Measurements from ENCODE around the gene LAMB2.

The LAMB2 gene

GRCh38 chr3:49131576-49131975 lies 1.3 kb downstream of the LAMB2 start:
- WGBS, 2 donors (ENCODE audit: extremely low coverage in 2 of 2, insufficient read length in 2 of 2, insufficient replicate concordance in 1 of 2) = no CpG with 5 or more reads among the region's 6 CpGs
- H4K8ac ChIP-seq (ENCODE audit: low read depth, low read length) = no peak overlapping the region
- H3K27me3 ChIP-seq (ENCODE audit: control insufficient read depth in 3 of 3, insufficient read depth in 3 of 3, low read depth in 1 of 3, low read length in 3 of 3) = no peaks in the 10 kb centered on the region
- DNase-seq (ENCODE audit: low spot score) = no peak
- H2BK5ac ChIP-seq (ENCODE audit: low read length) = peak overlapping the region; percentile 21
- no peak overlapping the region for H2BK12ac ChIP-seq (ENCODE audit: low read length)
- H3K4me1 ChIP-seq (ENCODE audit: control insufficient read depth in 2 of 2, insufficient read depth in 1 of 2, low read depth in 1 of 2, low read length in 2 of 2) = peaks cover 4 to 7% of the 10 kb centered on the region in 2 donors
- no peak overlapping the region for H2AFZ ChIP-seq (ENCODE audit: low read length)
- H3K9ac ChIP-seq (ENCODE audit: low read depth, low read length, poor library complexity) = peak overlapping the region; percentile 95
- H4K91ac ChIP-seq (ENCODE audit: low read depth, low read length, poor library complexity) = no peak overlapping the region
- H3K27ac ChIP-seq (replicated peaks; ENCODE audit: low read length) = no peak overlapping the region
- H2BK120ac ChIP-seq (ENCODE audit: low read depth, low read length) = no peak overlapping the region
- H2BK15ac ChIP-seq (ENCODE audit: low read length) = no peak overlapping the region
- no peak overlapping the region for H3K23ac ChIP-seq (ENCODE audit: low read depth, low read length, poor library complexity)
- H3K9me3 ChIP-seq (replicated peaks in 1 of 2; ENCODE audit: control insufficient read depth in 2 of 2, insufficient read depth in 1 of 2, low read depth in 1 of 2, low read length in 2 of 2) = no peaks in the 10 kb centered on the region
- no peak overlapping the region for H3K18ac ChIP-seq (ENCODE audit: low read length)
- peak overlapping the region; percentile 82 for H2AK5ac ChIP-seq (ENCODE audit: low read depth, low read length)
- H3K4me2 ChIP-seq (ENCODE audit: insufficient read depth, low read length, poor library complexity, severe bottlenecking) = peak overlapping the region; percentile 27
- peak overlapping the region; percentile 40 to 79 for H3K4me3 ChIP-seq (ENCODE audit: low read length in 2 of 2)
- H3K79me1 ChIP-seq (ENCODE audit: low read depth, low read length) = peaks cover 3% of the 10 kb centered on the region
- peaks cover 14 to 17% of the 10 kb centered on the region in 2 donors for H3K36me3 ChIP-seq (replicated peaks in 1 of 2; ENCODE audit: control insufficient read depth in 2 of 2, insufficient read depth in 2 of 2, low read length in 2 of 2)
- no peak overlapping the region for H3K14ac ChIP-seq (ENCODE audit: low read length)
- no peak overlapping the region for H3K4ac ChIP-seq (ENCODE audit: low read length)

- Histone ChIP-seq H2BK120ac (ENCODE audit: low read depth, low read length) (no peak overlapping the region), H2AK5ac (ENCODE audit: low read depth, low read length) (peak overlapping the region; percentile 82), H3K9me3 (replicated peaks in 1 of 2; ENCODE audit: control insufficient read depth in 2 of 2, insufficient read depth in 1 of 2, low read depth in 1 of 2, low read length in 2 of 2) (no peaks in the 10 kb centered on the region), H3K27ac (replicated peaks; ENCODE audit: low read length) (no peak overlapping the region), H2BK5ac (ENCODE audit: low read length) (peak overlapping the region; percentile 21), H3K36me3 (replicated peaks in 1 of 2; ENCODE audit: control insufficient read depth in 2 of 2, insufficient read depth in 2 of 2, low read length in 2 of 2) (peaks cover 16 to 17% of the 10 kb centered on the region in 2 donors), H2BK15ac (ENCODE audit: low read length) (peak overlapping the region; percentile 3), H4K91ac (ENCODE audit: low read depth, low read length, poor library complexity) (no peak overlapping the region), H3K4me1 (ENCODE audit: control insufficient read depth in 2 of 2, insufficient read depth in 1 of 2, low read depth in 1 of 2, low read length in 2 of 2) (peaks cover 4 to 7% of the 10 kb centered on the region in 2 donors), H3K27me3 (ENCODE audit: control insufficient read depth in 3 of 3, insufficient read depth in 3 of 3, low read depth in 1 of 3, low read length in 3 of 3) (no peaks in the 10 kb centered on the region), H3K14ac (ENCODE audit: low read length) (no peak overlapping the region), H2BK12ac (ENCODE audit: low read length) (no peak overlapping the region), H2AFZ (ENCODE audit: low read length) (no peak overlapping the region), H3K79me1 (ENCODE audit: low read depth, low read length) (peaks cover 3% of the 10 kb centered on the region), H3K18ac (ENCODE audit: low read length) (no peak overlapping the region), H3K4me2 (ENCODE audit: insufficient read depth, low read length, poor library complexity, severe bottlenecking) (no peak overlapping the region), H3K4ac (ENCODE audit: low read length) (no peak overlapping the region), H4K8ac (ENCODE audit: low read depth, low read length) (no peak overlapping the region), H3K9ac (ENCODE audit: low read depth, low read length, poor library complexity) (peak overlapping the region; percentile 45), H3K4me3 (ENCODE audit: low read length in 2 of 2) (no peak overlapping the region), H3K23ac (ENCODE audit: low read depth, low read length, poor library complexity) (no peak overlapping the region)
- DNase-seq (ENCODE audit: low spot score) = no peak
- no CpG with 5 or more reads among the region's 12 CpGs for WGBS, 2 donors (ENCODE audit: extremely low coverage in 2 of 2, insufficient read length in 2 of 2, insufficient replicate concordance in 1 of 2)
Observed at GRCh38 chr3:49131040-49131439, 1.8 kb downstream of the LAMB2 start.

- H3K14ac ChIP-seq (ENCODE audit: low read length) = no peak overlapping the region
- no peak overlapping the region for H2AK5ac ChIP-seq (ENCODE audit: low read depth, low read length)
- H3K4me3 ChIP-seq (ENCODE audit: low read length in 2 of 2) = no peak overlapping the region
- no peak overlapping the region for H4K8ac ChIP-seq (ENCODE audit: low read depth, low read length)
- H4K91ac ChIP-seq (ENCODE audit: low read depth, low read length, poor library complexity) = no peak overlapping the region
- peaks cover 2% of the 10 kb centered on the region in 2 donors for H3K4me1 ChIP-seq (ENCODE audit: control insufficient read depth in 2 of 2, insufficient read depth in 1 of 2, low read depth in 1 of 2, low read length in 2 of 2)
- H2BK15ac ChIP-seq (ENCODE audit: low read length) = no peak overlapping the region
- H2BK12ac ChIP-seq (ENCODE audit: low read length) = no peak overlapping the region
- H2BK120ac ChIP-seq (ENCODE audit: low read depth, low read length) = no peak overlapping the region
- no peak overlapping the region for H3K4me2 ChIP-seq (ENCODE audit: insufficient read depth, low read length, poor library complexity, severe bottlenecking)
- peaks cover 4% of the 10 kb centered on the region for H3K79me1 ChIP-seq (ENCODE audit: low read depth, low read length)
- WGBS, 2 donors (ENCODE audit: extremely low coverage in 2 of 2, insufficient read length in 2 of 2, insufficient replicate concordance in 1 of 2) = no CpG with 5 or more reads among the region's 14 CpGs
- H2BK5ac ChIP-seq (ENCODE audit: low read length) = no peak overlapping the region
- H3K36me3 ChIP-seq (replicated peaks in 1 of 2; ENCODE audit: control insufficient read depth in 2 of 2, insufficient read depth in 2 of 2, low read length in 2 of 2) = peaks cover 41 to 46% of the 10 kb centered on the region in 2 donors
- H3K4ac ChIP-seq (ENCODE audit: low read length) = no peak overlapping the region
- peaks cover 0 to 1% of the 10 kb centered on the region in 2 donors for H3K9me3 ChIP-seq (replicated peaks in 1 of 2; ENCODE audit: control insufficient read depth in 2 of 2, insufficient read depth in 1 of 2, low read depth in 1 of 2, low read length in 2 of 2)
- H2AFZ ChIP-seq (ENCODE audit: low read length) = no peak overlapping the region
- H3K18ac ChIP-seq (ENCODE audit: low read length) = no peak overlapping the region
- H3K9ac ChIP-seq (ENCODE audit: low read depth, low read length, poor library complexity) = peak overlapping the region; percentile 3
- no peaks in the 10 kb centered on the region for H3K27me3 ChIP-seq (ENCODE audit: control insufficient read depth in 3 of 3, insufficient read depth in 3 of 3, low read depth in 1 of 3, low read length in 3 of 3)
- H3K27ac ChIP-seq (replicated peaks; ENCODE audit: low read length) = no peak overlapping the region
- H3K23ac ChIP-seq (ENCODE audit: low read depth, low read length, poor library complexity) = no peak overlapping the region
- DNase-seq (ENCODE audit: low spot score) = no peak
Observed at GRCh38 chr3:49124991-49125670, 7.7 kb downstream of the LAMB2 start.

- no peak overlapping the region for H2BK15ac ChIP-seq (ENCODE audit: low read length)
- no peak overlapping the region for H3K14ac ChIP-seq (ENCODE audit: low read length)
- no peak overlapping the region for H2BK5ac ChIP-seq (ENCODE audit: low read length)
- H3K23ac ChIP-seq (ENCODE audit: low read depth, low read length, poor library complexity) = no peak overlapping the region
- peaks cover 0 to 1% of the 10 kb centered on the region in 2 donors for H3K9me3 ChIP-seq (replicated peaks in 1 of 2; ENCODE audit: control insufficient read depth in 2 of 2, insufficient read depth in 1 of 2, low read depth in 1 of 2, low read length in 2 of 2)
- no peak overlapping the region for H3K27ac ChIP-seq (replicated peaks; ENCODE audit: low read length)
- H3K79me1 ChIP-seq (ENCODE audit: low read depth, low read length) = peaks cover 5% of the 10 kb centered on the region
- no peak overlapping the region for H2AFZ ChIP-seq (ENCODE audit: low read length)
- H2BK12ac ChIP-seq (ENCODE audit: low read length) = no peak overlapping the region
- no peak overlapping the region for H4K91ac ChIP-seq (ENCODE audit: low read depth, low read length, poor library complexity)
- peaks cover 42% of the 10 kb centered on the region in 2 donors for H3K36me3 ChIP-seq (replicated peaks in 1 of 2; ENCODE audit: control insufficient read depth in 2 of 2, insufficient read depth in 2 of 2, low read length in 2 of 2)
- no peak overlapping the region for H3K4ac ChIP-seq (ENCODE audit: low read length)
- H4K8ac ChIP-seq (ENCODE audit: low read depth, low read length) = no peak overlapping the region
- peak overlapping the region; percentile 12 for H3K9ac ChIP-seq (ENCODE audit: low read depth, low read length, poor library complexity)
- H2BK120ac ChIP-seq (ENCODE audit: low read depth, low read length) = no peak overlapping the region
- WGBS, 2 donors (ENCODE audit: extremely low coverage in 2 of 2, insufficient read length in 2 of 2, insufficient replicate concordance in 1 of 2) = no CpG with 5 or more reads among the region's 7 CpGs
- no peaks in the 10 kb centered on the region for H3K27me3 ChIP-seq (ENCODE audit: control insufficient read depth in 3 of 3, insufficient read depth in 3 of 3, low read depth in 1 of 3, low read length in 3 of 3)
- no peak overlapping the region for H3K4me3 ChIP-seq (ENCODE audit: low read length in 2 of 2)
- H3K18ac ChIP-seq (ENCODE audit: low read length) = no peak overlapping the region
- H2AK5ac ChIP-seq (ENCODE audit: low read depth, low read length) = no peak overlapping the region
- no peak overlapping the region for H3K4me2 ChIP-seq (ENCODE audit: insufficient read depth, low read length, poor library complexity, severe bottlenecking)
- DNase-seq (ENCODE audit: low spot score) = no peak
- H3K4me1 ChIP-seq (ENCODE audit: control insufficient read depth in 2 of 2, insufficient read depth in 1 of 2, low read depth in 1 of 2, low read length in 2 of 2) = peaks cover 8 to 9% of the 10 kb centered on the region in 2 donors
Observed at GRCh38 chr3:49124203-49124602, 8.6 kb downstream of the LAMB2 start.
